ENCODE data around the gene LYPD6B.

Gene LYPD6B

DNA sequence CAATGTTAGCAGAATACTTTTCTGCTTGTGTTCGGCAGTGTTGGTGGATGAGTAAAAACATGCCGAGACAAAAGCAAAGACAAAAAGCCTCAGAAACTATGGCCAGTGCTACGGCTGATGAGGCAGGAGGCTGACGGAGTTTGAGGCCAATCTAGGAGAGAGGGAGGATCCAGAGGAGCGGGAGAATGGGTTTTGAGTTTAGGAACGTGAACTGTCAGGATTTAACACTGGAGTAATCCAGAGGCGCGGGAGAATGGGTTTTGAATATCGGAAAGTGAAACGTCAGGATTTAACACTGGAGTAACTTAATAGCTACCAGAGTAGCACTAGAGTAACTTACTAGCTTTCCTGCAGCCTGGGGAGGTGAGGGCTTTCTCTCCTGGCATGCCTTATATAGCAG is 37.4 kb downstream of the LYPD6B start:
- Histone ChIP-seq H2AFZ (ENCODE audit: low read length) (no peak overlapping the region), H3K36me3 (replicated peaks; ENCODE audit: insufficient read depth, low read length) (no peaks in the 10 kb centered on the region), H3K4me3 (ENCODE audit: low read length) (no peak overlapping the region), H3K27me3 (replicated peaks; ENCODE audit: insufficient read depth, low read length) (no peaks in the 10 kb centered on the region), H3K9ac (ENCODE audit: low read length) (no peak overlapping the region), H3K9me2 (replicated peaks; ENCODE audit: insufficient read depth, low read length) (no peaks in the 10 kb centered on the region), H3F3A (ENCODE audit: insufficient read depth, low read length) (no peaks in the 10 kb centered on the region), H3K9me3 (replicated peaks; ENCODE audit: insufficient read depth, low read length) (no peaks in the 10 kb centered on the region), H3K4me1 (ENCODE audit: low read length) (no peaks in the 10 kb centered on the region), H3K27ac (ENCODE audit: low read length) (no peak overlapping the region), H3K79me2 (ENCODE audit: low read length) (no peaks in the 10 kb centered on the region), H4K20me1 (ENCODE audit: insufficient read depth, low read length) (no peaks in the 10 kb centered on the region), H3K4me2 (ENCODE audit: low read depth, low read length) (no peak overlapping the region)
- TF ChIP-seq EZH2phosphoT487 (IDR thresholded peaks at IDR 0.05; ENCODE audit: low read length) = no peak
- no peak for DNase-seq

DNA sequence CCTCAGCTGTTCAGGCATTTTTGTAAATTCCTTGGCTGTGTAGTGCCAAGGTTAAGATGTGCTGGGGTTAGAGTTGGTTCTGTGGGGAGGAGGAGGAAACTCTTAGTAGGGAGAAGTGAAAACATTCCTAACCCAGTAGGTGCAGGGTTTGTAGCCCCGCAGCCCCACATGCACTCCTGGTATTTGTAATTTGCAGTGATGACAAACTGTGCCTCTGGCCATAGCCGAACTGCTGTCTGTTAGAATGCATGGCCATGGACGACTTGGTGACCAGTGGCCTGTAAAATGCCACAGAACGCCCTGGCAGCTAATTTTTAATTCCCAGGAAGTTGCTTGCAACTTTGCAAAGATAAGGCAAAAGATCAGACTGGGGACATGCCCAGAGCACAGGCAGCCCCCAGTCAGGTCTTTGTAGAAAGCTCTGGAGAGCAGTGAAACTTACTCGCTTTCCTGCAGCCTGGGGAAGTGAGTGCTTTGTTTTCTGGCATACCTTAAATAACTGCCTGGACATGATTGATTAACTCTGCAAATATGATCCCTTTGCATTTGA is 38.4 kb downstream of the LYPD6B start:
- DNase-seq = no peak
- Histone ChIP-seq H3K4me1 (ENCODE audit: low read length) (no peaks in the 10 kb centered on the region), H3K9me2 (replicated peaks; ENCODE audit: insufficient read depth, low read length) (no peaks in the 10 kb centered on the region), H3K9ac (ENCODE audit: low read length) (no peak overlapping the region), H2AFZ (ENCODE audit: low read length) (no peak overlapping the region), H3K9me3 (replicated peaks; ENCODE audit: insufficient read depth, low read length) (no peaks in the 10 kb centered on the region), H3K79me2 (ENCODE audit: low read length) (no peaks in the 10 kb centered on the region), H3K27me3 (replicated peaks; ENCODE audit: insufficient read depth, low read length) (no peaks in the 10 kb centered on the region), H3K36me3 (replicated peaks; ENCODE audit: insufficient read depth, low read length) (no peaks in the 10 kb centered on the region), H3K4me2 (ENCODE audit: low read depth, low read length) (no peak overlapping the region), H3K4me3 (ENCODE audit: low read length) (no peak overlapping the region), H3K27ac (ENCODE audit: low read length) (no peak overlapping the region), H4K20me1 (ENCODE audit: insufficient read depth, low read length) (no peaks in the 10 kb centered on the region), H3F3A (ENCODE audit: insufficient read depth, low read length) (no peaks in the 10 kb centered on the region)
- TF ChIP-seq EZH2phosphoT487 (IDR thresholded peaks at IDR 0.05; ENCODE audit: low read length) = no peak

DNA sequence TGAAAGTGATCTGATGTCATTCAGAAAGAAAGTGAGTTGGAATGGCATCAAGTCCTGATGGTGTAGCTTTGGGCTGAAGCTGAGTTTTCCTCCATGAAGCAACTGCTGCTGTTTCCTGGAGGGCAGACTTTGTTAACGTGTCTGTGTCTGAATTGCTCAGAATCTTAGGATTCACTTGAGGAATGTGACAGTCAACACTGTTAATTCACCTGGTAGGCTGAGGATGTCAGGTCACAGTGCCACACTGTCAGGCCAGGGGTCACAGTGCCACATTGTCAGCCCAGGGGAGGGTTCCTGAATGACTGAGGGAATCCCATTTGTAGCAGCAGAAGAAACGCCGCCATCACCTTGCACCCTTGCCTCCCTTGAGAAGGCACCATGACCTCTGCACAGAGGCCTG is 39.4 kb downstream of the LYPD6B start:
- Histone ChIP-seq H3K4me1 (ENCODE audit: low read length) (no peaks in the 10 kb centered on the region), H3K4me3 (ENCODE audit: low read length) (no peak overlapping the region), H3K9me2 (replicated peaks; ENCODE audit: insufficient read depth, low read length) (no peaks in the 10 kb centered on the region), H3K36me3 (replicated peaks; ENCODE audit: insufficient read depth, low read length) (no peaks in the 10 kb centered on the region), H3K27ac (ENCODE audit: low read length) (no peak overlapping the region), H3K79me2 (ENCODE audit: low read length) (no peaks in the 10 kb centered on the region), H3K4me2 (ENCODE audit: low read depth, low read length) (no peak overlapping the region), H3K27me3 (replicated peaks; ENCODE audit: insufficient read depth, low read length) (no peaks in the 10 kb centered on the region), H2AFZ (ENCODE audit: low read length) (no peak overlapping the region), H4K20me1 (ENCODE audit: insufficient read depth, low read length) (no peaks in the 10 kb centered on the region), H3K9ac (ENCODE audit: low read length) (no peak overlapping the region), H3K9me3 (replicated peaks; ENCODE audit: insufficient read depth, low read length) (no peaks in the 10 kb centered on the region), H3F3A (ENCODE audit: insufficient read depth, low read length) (no peaks in the 10 kb centered on the region)
- TF ChIP-seq, protein P1, sequence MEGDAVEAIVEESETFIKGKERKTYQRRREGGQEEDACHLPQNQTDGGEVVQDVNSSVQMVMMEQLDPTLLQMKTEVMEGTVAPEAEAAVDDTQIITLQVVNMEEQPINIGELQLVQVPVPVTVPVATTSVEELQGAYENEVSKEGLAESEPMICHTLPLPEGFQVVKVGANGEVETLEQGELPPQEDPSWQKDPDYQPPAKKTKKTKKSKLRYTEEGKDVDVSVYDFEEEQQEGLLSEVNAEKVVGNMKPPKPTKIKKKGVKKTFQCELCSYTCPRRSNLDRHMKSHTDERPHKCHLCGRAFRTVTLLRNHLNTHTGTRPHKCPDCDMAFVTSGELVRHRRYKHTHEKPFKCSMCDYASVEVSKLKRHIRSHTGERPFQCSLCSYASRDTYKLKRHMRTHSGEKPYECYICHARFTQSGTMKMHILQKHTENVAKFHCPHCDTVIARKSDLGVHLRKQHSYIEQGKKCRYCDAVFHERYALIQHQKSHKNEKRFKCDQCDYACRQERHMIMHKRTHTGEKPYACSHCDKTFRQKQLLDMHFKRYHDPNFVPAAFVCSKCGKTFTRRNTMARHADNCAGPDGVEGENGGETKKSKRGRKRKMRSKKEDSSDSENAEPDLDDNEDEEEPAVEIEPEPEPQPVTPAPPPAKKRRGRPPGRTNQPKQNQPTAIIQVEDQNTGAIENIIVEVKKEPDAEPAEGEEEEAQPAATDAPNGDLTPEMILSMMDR (IDR thresholded peaks at IDR 0.05; ENCODE audit: low read length) = no peak
- TF ChIP-seq EZH2 (optimal IDR thresholded peaks at IDR 0.05; ENCODE audit: low read depth, low read length) (no peak), EZH2phosphoT487 (IDR thresholded peaks at IDR 0.05; ENCODE audit: low read length) (no peak)
- no peak for DNase-seq

DNA sequence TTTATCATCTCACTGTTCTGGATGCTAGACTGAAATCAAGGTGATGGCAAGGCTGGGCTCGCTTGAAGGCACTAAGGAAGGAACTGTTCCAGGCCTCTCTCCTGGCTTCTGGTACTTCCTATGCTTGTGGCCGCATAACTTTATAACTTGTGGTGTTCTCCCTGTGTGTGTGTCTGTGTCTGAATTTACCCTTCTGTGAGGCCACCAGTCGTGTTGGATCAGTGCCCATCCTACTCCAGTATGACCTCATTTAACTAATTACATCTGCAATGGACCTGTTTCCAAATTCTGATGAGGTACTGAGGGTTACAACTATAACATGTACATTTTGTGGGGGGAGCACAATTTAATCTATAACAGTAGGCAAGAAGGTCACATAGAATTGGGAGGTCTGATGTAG is 41.6 kb downstream of the LYPD6B start:
- no peak for DNase-seq

More for the DNA sequence above, 41.6 kb downstream of the LYPD6B start:
- H4K20me1 ChIP-seq (ENCODE audit: insufficient read depth, low read length) = no peaks in the 10 kb centered on the region
- no peaks in the 10 kb centered on the region for H3F3A ChIP-seq (ENCODE audit: insufficient read depth, low read length)
- no peaks in the 10 kb centered on the region for H3K27me3 ChIP-seq (replicated peaks; ENCODE audit: insufficient read depth, low read length)
- H3K79me2 ChIP-seq (ENCODE audit: low read length) = no peaks in the 10 kb centered on the region
- TF ChIP-seq, protein P1 (IDR thresholded peaks at IDR 0.05; ENCODE audit: low read length) = no peak
- no peak for TF ChIP-seq EZH2 (optimal IDR thresholded peaks at IDR 0.05; ENCODE audit: low read depth, low read length)
- TF ChIP-seq EZH2phosphoT487 (IDR thresholded peaks at IDR 0.05; ENCODE audit: low read length) = no peak
- H3K4me2 ChIP-seq (ENCODE audit: low read depth, low read length) = no peak overlapping the region
- no peak overlapping the region for H2AFZ ChIP-seq (ENCODE audit: low read length)
- H3K4me3 ChIP-seq (ENCODE audit: low read length) = no peak overlapping the region
- no peak overlapping the region for H3K27ac ChIP-seq (ENCODE audit: low read length)
- no peaks in the 10 kb centered on the region for H3K4me1 ChIP-seq (ENCODE audit: low read length)
- no peak overlapping the region for H3K9ac ChIP-seq (ENCODE audit: low read length)
- H3K9me2 ChIP-seq (replicated peaks; ENCODE audit: insufficient read depth, low read length) = no peaks in the 10 kb centered on the region
- H3K9me3 ChIP-seq (replicated peaks; ENCODE audit: insufficient read depth, low read length) = no peaks in the 10 kb centered on the region
- H3K36me3 ChIP-seq (replicated peaks; ENCODE audit: insufficient read depth, low read length) = no peaks in the 10 kb centered on the region
